Mucosa of descending colon (tissue), 3 donors: ENCODE data around the gene ATP2C2. TPM values are rescaled to one million over a fixed set of nuclear protein-coding genes. Genes with fewer than 3 reads are reported as not detected.

Experiments used
- ATAC-seq: fragments of 200-7000 bp; cut with Tn5 transposase; one replicate; pipeline ENCODE4 v1.9.1; 2020; ENCODE audit warnings: mild to moderate bottlenecking, moderate library complexity
- DNase-seq, 3 donors: peaks; one replicate each; pipeline ENCODE4 v3.0.0-alpha.2; 2020
- H3K36me3 ChIP-seq: fragments of 200-600 bp; one replicate; pipeline ENCODE4 v1.8.0; 2021; ENCODE audit warnings: low read depth, mild to moderate bottlenecking
- H3K4me1 ChIP-seq: fragments of 200-600 bp; one replicate; pipeline ENCODE4 v1.8.0; 2021; ENCODE audit warnings: low read depth, mild to moderate bottlenecking
- H3K4me3 ChIP-seq: fragments of 200-600 bp; one replicate; pipeline ENCODE4 v1.8.0; 2021; ENCODE audit warnings: mild to moderate bottlenecking
- H3K9me3 ChIP-seq: fragments of 200-600 bp; one replicate; pipeline ENCODE4 v1.8.0; 2021; ENCODE audit warnings: mild to moderate bottlenecking
- CTCF ChIP-seq: fragments of 200-600 bp; IDR thresholded peaks from one replicate; pipeline ENCODE4 v1.8.0; 2022; ENCODE audit warnings: antibody characterized with exemption, mild to moderate bottlenecking
- intact Hi-C, 2 donors: fragments of 100-400 bp; cut with DNase I in 1 of 2; cut with micrococcal nuclease in 1 of 2; formaldehyde crosslinking; loops; one replicate each; pipeline versions ENCODE4 v1.11.0 to v1.11.1; 2022; cut with DNase I, micrococcal nuclease
- total RNA-seq, 3 donors: library from RNA; stranded (reverse); fragmentation: NEBNext Ultra II Directional in 2 of 3; extraction: Animal tissue kit (Norgen Biotek cat#: 25700) in 2 of 3; gene quantifications; one replicate each; pipeline versions ENCODE4 v1.2.1 to v1.2.4, GENCODE V29; 2021 to 2023
- donor health status: DM: no; HTN: no; CAD: no; lungs with moderate emphysema.
- donor health status: DM: no; HTN: no; CAD: no.
- donor health status: DM: no; HTN: yes; CAD: no.

The ATP2C2 gene
- total RNA-seq, 3 donors from 2014 or later = 98.8 to 322 (median 159) TPM

GRCh38 chr16:84408856-84409255 lies 40.5 kb downstream of the ATP2C2 start:
- no peak for ATAC-seq
- intact Hi-C loops = no loop called here
- Histone ChIP-seq H3K4me1 (no peaks in the 10 kb centered on the region), H3K9me3 (no peaks in the 10 kb centered on the region), H3K4me3 (no peak overlapping the region), H3K36me3 (no peaks in the 10 kb centered on the region)
- no peak for DNase-seq
- TF ChIP-seq CTCF = no peak

GRCh38 chr16:84410361-84411138 lies 42.2 kb downstream of the ATP2C2 start:
- Histone ChIP-seq H3K4me3 (no peak overlapping the region), H3K4me1 (no peaks in the 10 kb centered on the region), H3K9me3 (no peaks in the 10 kb centered on the region), H3K36me3 (no peaks in the 10 kb centered on the region)
- ATAC-seq = no peak
- intact Hi-C loops = no loop called here
- no peak for TF ChIP-seq CTCF
- DNase-seq = no peak

GRCh38 chr16:84411768-84412167 lies 43.4 kb downstream of the ATP2C2 start:
- ATAC-seq = no peak
- H3K9me3 ChIP-seq = no peaks in the 10 kb centered on the region
- no peak for TF ChIP-seq CTCF
- H3K4me1 ChIP-seq = no peaks in the 10 kb centered on the region
- H3K4me3 ChIP-seq = no peak overlapping the region
- intact Hi-C loops = no loop called here
- no peak for DNase-seq
- no peaks in the 10 kb centered on the region for H3K36me3 ChIP-seq

GRCh38 chr16:84412262-84412661 lies 43.9 kb downstream of the ATP2C2 start:
- H3K9me3 ChIP-seq = no peaks in the 10 kb centered on the region
- intact Hi-C loops = no loop called here
- ATAC-seq (no peak), DNase-seq (no peak)
- H3K4me1 ChIP-seq = no peaks in the 10 kb centered on the region
- no peak overlapping the region for H3K4me3 ChIP-seq
- no peak for TF ChIP-seq CTCF
- H3K36me3 ChIP-seq = no peaks in the 10 kb centered on the region

- no peak for TF ChIP-seq CTCF
- no peaks in the 10 kb centered on the region for H3K9me3 ChIP-seq
- no peaks in the 10 kb centered on the region for H3K4me1 ChIP-seq
- intact Hi-C loops = no loop called here
- no peak for ATAC-seq
- no peak for DNase-seq
- H3K4me3 ChIP-seq = no peak overlapping the region
- no peaks in the 10 kb centered on the region for H3K36me3 ChIP-seq
These were observed 45.1 kb downstream of the ATP2C2 start for GRCh38 chr16:84413244-84414004.
